Kidney epithelial cell (primary cell): ENCODE data around the gene ZNF165. TPM values are rescaled to one million over a fixed set of nuclear protein-coding genes. Genes with fewer than 3 reads are reported as not detected.

Experiments used
- DNase-seq: peaks from one replicate; pipeline ENCODE4 v3.0.0-alpha.2; 2010; ENCODE audit warnings: low read depth
- H3K27me3 ChIP-seq: 2 replicates; pipeline ENCODE4 v1.6.0; 2011; ENCODE audit warnings: low read length; ENCODE audit not compliant: control insufficient read depth, insufficient read depth
- H3K36me3 ChIP-seq: 2 replicates; pipeline ENCODE4 v1.5.1; 2011; ENCODE audit warnings: low read length; ENCODE audit not compliant: control insufficient read depth, insufficient read depth
- H3K4me3 ChIP-seq: 2 replicates; pipeline ENCODE4 v1.5.1; 2011; ENCODE audit warnings: low read depth, mild to moderate bottlenecking, control low read depth, low read length
- total RNA-seq: library from RNA; depleted of rRNA; stranded (reverse); fragments of >200 nt; gene quantifications from 2 replicates; pipeline ENCODE4 v1.2.3, GENCODE V29; 2015
- TF ChIP-seq, protein P1 (sequence below): IDR thresholded peaks from 2 replicates; pipeline ENCODE4 v1.5.1; 2011; ENCODE audit warnings: mild to moderate bottlenecking, moderate library complexity, low read length, control low read depth, inconsistent platforms; ENCODE audit not compliant: insufficient read depth, poor library complexity, severe bottlenecking

ZNF165 gene
- total RNA-seq, 1 donor from 2014 or later = 16.8 TPM

- TF ChIP-seq, protein P1, sequence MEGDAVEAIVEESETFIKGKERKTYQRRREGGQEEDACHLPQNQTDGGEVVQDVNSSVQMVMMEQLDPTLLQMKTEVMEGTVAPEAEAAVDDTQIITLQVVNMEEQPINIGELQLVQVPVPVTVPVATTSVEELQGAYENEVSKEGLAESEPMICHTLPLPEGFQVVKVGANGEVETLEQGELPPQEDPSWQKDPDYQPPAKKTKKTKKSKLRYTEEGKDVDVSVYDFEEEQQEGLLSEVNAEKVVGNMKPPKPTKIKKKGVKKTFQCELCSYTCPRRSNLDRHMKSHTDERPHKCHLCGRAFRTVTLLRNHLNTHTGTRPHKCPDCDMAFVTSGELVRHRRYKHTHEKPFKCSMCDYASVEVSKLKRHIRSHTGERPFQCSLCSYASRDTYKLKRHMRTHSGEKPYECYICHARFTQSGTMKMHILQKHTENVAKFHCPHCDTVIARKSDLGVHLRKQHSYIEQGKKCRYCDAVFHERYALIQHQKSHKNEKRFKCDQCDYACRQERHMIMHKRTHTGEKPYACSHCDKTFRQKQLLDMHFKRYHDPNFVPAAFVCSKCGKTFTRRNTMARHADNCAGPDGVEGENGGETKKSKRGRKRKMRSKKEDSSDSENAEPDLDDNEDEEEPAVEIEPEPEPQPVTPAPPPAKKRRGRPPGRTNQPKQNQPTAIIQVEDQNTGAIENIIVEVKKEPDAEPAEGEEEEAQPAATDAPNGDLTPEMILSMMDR = no peak
- peak; percentile 69 for DNase-seq
These were observed 44.1 kb downstream of the ZNF165 start, which contains the start of gene ZSCAN16 for GRCh38 chr6:28124350-28124970. ZSCAN16 (plus strand) TSS chr6:28124609; CDS start chr6:28125444, 835 bp downstream.

DNA sequence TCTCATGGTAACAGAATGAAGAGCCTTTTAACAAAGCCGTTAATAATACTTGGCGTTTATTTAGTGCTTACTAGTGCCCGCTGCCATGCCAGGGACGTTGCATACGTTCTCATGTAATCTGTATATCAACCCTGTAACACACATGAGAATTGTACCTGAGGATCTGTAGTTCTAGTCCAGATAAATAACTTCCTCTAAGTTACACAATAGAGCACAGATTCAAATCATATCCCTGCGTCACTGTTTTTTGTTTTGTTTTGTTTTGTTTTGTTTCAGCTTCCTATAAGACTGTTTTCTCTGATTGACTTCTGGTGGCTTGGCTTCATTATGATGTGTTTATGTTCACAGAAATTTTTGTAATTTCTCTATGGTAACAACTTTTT is 44.6 kb downstream of the ZNF165 start:
- no peak for DNase-seq
- Histone ChIP-seq H3K27me3 (no peaks in the 10 kb centered on the region), H3K4me3 (peak overlapping the region; percentile 57), H3K36me3 (no peaks in the 10 kb centered on the region)
- TF ChIP-seq, protein P1 = no peak

More at GRCh38 chr6:28124350-28124970, 44.1 kb downstream of the ZNF165 start, which contains the start of gene ZSCAN16:
- Histone ChIP-seq H3K36me3 (no peaks in the 10 kb centered on the region), H3K4me3 (peak within 1 kb of the TSS; percentile 57), H3K27me3 (no peaks in the 10 kb centered on the region)

GRCh38 chr6:28125401-28125800 is 45.0 kb downstream of the ZNF165 start:
- DNase-seq = no peak
- TF ChIP-seq, protein P1 = no peak
- H3K4me3 ChIP-seq = no peak overlapping the region
- no peaks in the 10 kb centered on the region for H3K27me3 ChIP-seq
- no peaks in the 10 kb centered on the region for H3K36me3 ChIP-seq

GRCh38 chr6:28134015-28134414 is 53.6 kb downstream of the ZNF165 start:
- Histone ChIP-seq H3K27me3 (no peaks in the 10 kb centered on the region), H3K36me3 (peaks cover 1% of the 10 kb centered on the region), H3K4me3 (no peak overlapping the region)
- no peak for DNase-seq
- TF ChIP-seq, protein P1 = peak; percentile 56

DNA sequence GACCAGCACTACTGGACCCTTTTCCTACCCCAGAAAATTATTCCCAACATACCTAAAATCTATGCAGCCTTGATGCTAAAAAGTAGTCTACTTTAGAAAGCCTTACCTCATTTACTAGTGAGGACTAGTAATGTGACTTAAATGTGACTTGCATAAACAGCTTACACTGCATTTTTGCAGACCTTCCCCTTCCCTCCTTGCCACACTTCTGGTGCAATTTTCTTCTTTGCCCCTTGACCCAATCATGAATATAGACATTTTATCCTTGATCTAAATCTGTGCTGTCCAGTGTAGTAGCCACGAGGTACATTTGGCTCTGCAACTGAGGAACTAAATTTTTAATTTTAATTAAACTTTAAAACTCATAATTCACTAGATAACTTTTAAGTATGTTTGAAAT is 54.3 kb downstream of the ZNF165 start:
- H3K36me3 ChIP-seq = peaks cover 1% of the 10 kb centered on the region
- no peak overlapping the region for H3K4me3 ChIP-seq
- no peaks in the 10 kb centered on the region for H3K27me3 ChIP-seq
- TF ChIP-seq, protein P1 = no peak
- DNase-seq = no peak

- no peak for DNase-seq
- Histone ChIP-seq H3K36me3 (peaks cover 1% of the 10 kb centered on the region), H3K27me3 (no peaks in the 10 kb centered on the region), H3K4me3 (peak overlapping the region; percentile 8)
- TF ChIP-seq, protein P1 = no peak
These were observed 55.0 kb downstream of the ZNF165 start for GRCh38 chr6:28135393-28135792.
